GM12864 (cell line): ENCODE results near the gene GORASP1.

Experiments
- DNase-seq: peaks from one replicate; pipeline ENCODE4 v3.0.0-alpha.2; 2011; ENCODE audit warnings: low read depth
- H3K4me3 ChIP-seq: 2 replicates; pipeline ENCODE4 v1.5.1; 2011; ENCODE audit warnings: mild to moderate bottlenecking, low read depth, low read length, control low read depth
- TF ChIP-seq, protein P1 (sequence below): IDR thresholded peaks from 2 replicates; pipeline ENCODE4 v1.5.1; 2011; ENCODE audit warnings: low read depth, mild to moderate bottlenecking, moderate library complexity, low read length, control low read depth, inconsistent platforms; ENCODE audit errors: missing control alignments

Gene GORASP1

GRCh38 chr3:39134305-39134704, 26.9 kb upstream of the GORASP1 start:
- DNase-seq: no peak
- no peak overlapping the region for H3K4me3 ChIP-seq
- TF ChIP-seq, protein P1, sequence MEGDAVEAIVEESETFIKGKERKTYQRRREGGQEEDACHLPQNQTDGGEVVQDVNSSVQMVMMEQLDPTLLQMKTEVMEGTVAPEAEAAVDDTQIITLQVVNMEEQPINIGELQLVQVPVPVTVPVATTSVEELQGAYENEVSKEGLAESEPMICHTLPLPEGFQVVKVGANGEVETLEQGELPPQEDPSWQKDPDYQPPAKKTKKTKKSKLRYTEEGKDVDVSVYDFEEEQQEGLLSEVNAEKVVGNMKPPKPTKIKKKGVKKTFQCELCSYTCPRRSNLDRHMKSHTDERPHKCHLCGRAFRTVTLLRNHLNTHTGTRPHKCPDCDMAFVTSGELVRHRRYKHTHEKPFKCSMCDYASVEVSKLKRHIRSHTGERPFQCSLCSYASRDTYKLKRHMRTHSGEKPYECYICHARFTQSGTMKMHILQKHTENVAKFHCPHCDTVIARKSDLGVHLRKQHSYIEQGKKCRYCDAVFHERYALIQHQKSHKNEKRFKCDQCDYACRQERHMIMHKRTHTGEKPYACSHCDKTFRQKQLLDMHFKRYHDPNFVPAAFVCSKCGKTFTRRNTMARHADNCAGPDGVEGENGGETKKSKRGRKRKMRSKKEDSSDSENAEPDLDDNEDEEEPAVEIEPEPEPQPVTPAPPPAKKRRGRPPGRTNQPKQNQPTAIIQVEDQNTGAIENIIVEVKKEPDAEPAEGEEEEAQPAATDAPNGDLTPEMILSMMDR: no peak

DNA sequence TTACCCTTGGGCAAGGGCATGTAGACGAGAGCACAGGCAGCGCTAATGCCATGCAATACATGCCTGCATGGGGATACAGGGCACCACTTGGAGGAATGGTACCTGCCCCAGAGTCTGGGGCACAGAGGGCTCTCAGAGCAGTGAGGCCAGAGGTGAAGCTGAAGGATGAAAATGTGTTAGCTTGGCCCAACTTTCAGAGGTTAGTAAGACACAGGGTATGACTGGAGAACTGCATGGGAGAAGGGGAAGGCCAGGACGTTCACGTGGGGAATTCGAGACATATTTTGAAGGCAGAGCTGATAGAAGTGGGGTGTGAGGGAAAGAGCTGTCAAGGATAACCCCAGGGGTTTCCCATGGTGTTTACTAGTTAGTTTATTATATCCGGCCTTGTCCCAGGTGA, 26.4 kb upstream of the GORASP1 start:
- no peak overlapping the region for H3K4me3 ChIP-seq
- TF ChIP-seq, protein P1: no peak
- DNase-seq: no peak

- no peak overlapping the region for H3K4me3 ChIP-seq
- TF ChIP-seq, protein P1: no peak
- no peak for DNase-seq
Measured at GRCh38 chr3:39133093-39133490, 25.7 kb upstream of the GORASP1 start.

DNA sequence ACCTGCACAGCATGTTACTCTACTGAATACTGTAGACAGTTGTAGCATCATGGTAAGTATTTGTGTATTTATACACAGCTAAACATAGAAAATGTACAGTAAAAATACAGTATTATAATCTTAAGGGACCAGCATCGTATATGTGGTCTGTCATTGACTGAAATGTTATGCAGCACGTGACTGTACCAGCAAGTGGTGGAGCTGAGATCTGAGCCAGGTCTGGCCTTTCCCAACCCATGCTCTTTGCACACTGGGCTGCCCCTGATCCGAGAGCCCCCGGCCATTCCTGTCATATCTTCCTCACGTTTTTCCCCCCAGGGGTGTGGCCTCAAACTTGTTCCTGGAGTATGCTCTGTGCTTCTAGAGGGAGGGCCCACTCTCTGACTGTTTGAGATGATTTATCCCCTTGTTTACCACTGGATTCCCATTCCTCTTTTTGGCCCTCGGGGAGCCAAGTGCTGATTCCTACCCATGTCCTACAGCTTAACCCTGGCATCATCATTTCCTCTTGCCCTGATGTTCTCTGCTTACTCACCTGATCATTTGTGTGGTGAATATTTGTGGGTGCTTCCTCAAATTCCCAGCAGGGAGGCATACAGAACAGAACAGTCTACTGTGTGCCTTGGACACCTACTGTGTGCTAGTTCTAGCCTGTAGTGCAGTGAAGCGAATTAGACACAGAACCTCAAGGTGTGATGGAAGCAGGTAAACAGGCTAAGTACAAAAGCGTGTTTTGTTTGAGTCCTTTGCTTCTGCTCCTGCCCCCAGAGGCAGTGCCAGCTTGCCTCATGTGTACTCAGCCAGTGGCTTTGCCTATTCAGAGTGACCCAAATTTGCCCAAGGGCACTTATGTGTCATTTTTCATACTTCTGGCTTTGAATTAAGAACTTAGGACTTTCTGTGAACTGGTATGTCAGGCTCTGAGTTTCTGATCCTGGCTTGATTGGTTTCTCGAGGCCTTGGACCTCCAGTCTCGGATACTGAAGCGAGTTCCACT, 25.0 kb upstream of the GORASP1 start:
- no peak for DNase-seq
- no peak overlapping the region for H3K4me3 ChIP-seq
- TF ChIP-seq, protein P1: no peak

GRCh38 chr3:39130693-39131265, 23.4 kb upstream of the GORASP1 start:
- H3K4me3 ChIP-seq: no peak overlapping the region
- no peak for DNase-seq
- TF ChIP-seq, protein P1: no peak

DNA sequence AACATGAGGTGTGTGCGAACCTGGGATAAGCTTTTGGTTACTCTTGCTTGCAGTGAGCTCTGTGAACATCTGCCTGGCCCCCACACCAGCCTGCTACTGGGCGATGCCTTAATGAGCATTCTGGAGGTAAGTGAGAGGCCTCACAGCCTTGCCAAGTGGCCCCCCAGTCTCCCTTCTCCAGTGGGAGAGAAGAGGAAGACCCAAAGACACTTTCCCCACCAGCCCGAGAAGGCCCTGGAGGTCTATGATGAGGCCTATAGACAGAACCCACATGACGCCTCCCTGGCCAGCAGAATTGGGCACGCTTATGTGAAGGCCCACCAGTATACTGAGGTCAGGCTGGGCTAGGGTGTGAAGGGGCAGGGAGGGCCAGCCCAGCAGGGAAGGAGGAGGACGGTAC, 22.6 kb upstream of the GORASP1 start:
- DNase-seq: no peak
- TF ChIP-seq, protein P1: no peak
- H3K4me3 ChIP-seq: no peak overlapping the region

- H3K4me3 ChIP-seq: no peak overlapping the region
- TF ChIP-seq, protein P1: no peak
- no peak for DNase-seq
Measured at GRCh38 chr3:39128951-39129350, 21.5 kb upstream of the GORASP1 start.
